SK-N-SH (cell line): ENCODE measurements around the gene BIRC5. TPM values are rescaled to one million over a fixed set of nuclear protein-coding genes. Genes with fewer than 3 reads are reported as not detected.
A peak's percentile ranks its signal among the peaks of the same experiment; 100 is the strongest.

Experiments used
- CTCF ChIA-PET: fragments of 300-600, 350-600 bp; formaldehyde crosslinking; extraction: SDS; loops from one replicate; lab custom pipeline; 2021; lab: Yijun Ruan, JAX
- POLR2A ChIA-PET: fragments of 350-600 bp; sonication (Branson Sonifier 250); formaldehyde crosslinking; extraction: SDS; loops from one replicate; lab custom pipeline; 2020; ENCODE audit warnings: antibody characterized with exemption, inconsistent platforms; lab: Yijun Ruan, JAX
- DNase-seq: peaks from one replicate; pipeline ENCODE4 v3.0.0; 2012
- H2AFZ ChIP-seq: fragments of 200-600 bp; sonication (generic); 2 replicates; pipeline ENCODE4 v1.8.1; 2016; ENCODE audit warnings: antibody characterized with exemption, mild to moderate bottlenecking, low read depth
- H3F3A ChIP-seq: fragments of 200-600 bp; sonication (generic); replicated peaks from 2 replicates; pipeline ENCODE3; 2016; ENCODE audit warnings: antibody characterized with exemption, mild to moderate bottlenecking; ENCODE audit not compliant: insufficient read depth
- H3K27ac ChIP-seq, 2 experiments: fragments of 200-500 bp in 1 of 2; fragments of 200-600 bp in 1 of 2; sonication (Bioruptor generic) in 1 of 2; sonication (generic), shearing (Covaris generic) in 1 of 2; 2 replicates each; pipeline versions ENCODE4 v1.5.1 to v1.6.1; 2014 to 2016; ENCODE audit warnings: low read depth in 2 of 2, inconsistent platforms in 1 of 2, low read length in 1 of 2, mild to moderate bottlenecking in 1 of 2, mixed read lengths in 1 of 2
- H3K27me3 ChIP-seq: fragments of 200-600 bp; sonication (generic), shearing (Covaris generic); 2 replicates; pipeline ENCODE4 v1.6.1; 2016; ENCODE audit warnings: mixed run types; ENCODE audit not compliant: insufficient read depth
- H3K36me3 ChIP-seq, 2 experiments: fragments of 200-500 bp in 1 of 2; fragments of 200-600 bp in 1 of 2; sonication (Bioruptor generic) in 1 of 2; sonication (generic) in 1 of 2; replicated peaks in 1 of 2; 2 replicates each; pipeline versions ENCODE3 to v1.5.1; 2014 to 2016; ENCODE audit warnings: low read length in 1 of 2, mild to moderate bottlenecking in 1 of 2; ENCODE audit not compliant: insufficient read depth in 2 of 2, control insufficient read depth in 1 of 2
- H3K4me1 ChIP-seq, 2 experiments: fragments of 200-500 bp in 1 of 2; fragments of 200-600 bp in 1 of 2; sonication (Bioruptor generic) in 1 of 2; sonication (generic), shearing (Covaris generic) in 1 of 2; 2 replicates each; pipeline versions ENCODE4 v1.5.1 to v1.6.1; 2014 to 2016; ENCODE audit warnings: low read depth in 1 of 2, low read length in 1 of 2, mixed run types in 1 of 2; ENCODE audit not compliant: insufficient read depth in 2 of 2, control insufficient read depth in 1 of 2
- H3K4me2 ChIP-seq: fragments of 200-600 bp; sonication (generic), shearing (Covaris generic); 2 replicates; pipeline ENCODE4 v1.6.1; 2017; ENCODE audit warnings: mixed run types
- H3K4me3 ChIP-seq, 2 experiments: fragments of 200-500 bp in 1 of 2; fragments of 200-600 bp in 1 of 2; sonication (Bioruptor generic) in 1 of 2; sonication (generic), shearing (Covaris generic) in 1 of 2; 2 replicates each; pipeline versions ENCODE4 v1.5.1 to v1.8.1; 2014 to 2016; ENCODE audit warnings: low read depth in 2 of 2, inconsistent platforms in 1 of 2, low read length in 1 of 2, mild to moderate bottlenecking in 1 of 2, mixed read lengths in 1 of 2, moderate library complexity in 1 of 2
- H3K79me2 ChIP-seq: fragments of 200-600 bp; sonication (generic); 2 replicates; pipeline ENCODE4 v1.8.1; 2017; ENCODE audit warnings: mild to moderate bottlenecking; ENCODE audit not compliant: insufficient read depth
- H3K9ac ChIP-seq: fragments of 200-600 bp; sonication (generic); 2 replicates; pipeline ENCODE4 v1.6.1; 2017; ENCODE audit warnings: mixed run types
- H3K9me2 ChIP-seq: fragments of 200-600 bp; sonication (generic); 2 replicates; pipeline ENCODE4 v1.6.1; 2017; ENCODE audit warnings: mixed run types
- H3K9me3 ChIP-seq: fragments of 200-600 bp; sonication (generic); 2 replicates; pipeline ENCODE4 v1.6.1; 2017; ENCODE audit warnings: mixed run types, mild to moderate bottlenecking, moderate library complexity
- H4K20me1 ChIP-seq: fragments of 200-600 bp; sonication (generic); 2 replicates; pipeline ENCODE4 v1.6.1; 2017; ENCODE audit warnings: mild to moderate bottlenecking, mixed run types; ENCODE audit not compliant: insufficient read depth
- CHD2 ChIP-seq: fragments of 150-350 bp; IDR thresholded peaks from 2 replicates; pipeline ENCODE4 v1.6.1; 2018; ENCODE audit warnings: low read length; ENCODE audit not compliant: partially characterized antibody
- EP300 ChIP-seq, 2 experiments: IDR thresholded peaks; 2 replicates each; pipeline versions ENCODE4 v1.4.0 to v1.6.1; 2012; ENCODE audit warnings: borderline replicate concordance in 1 of 2, low read depth in 1 of 2, low read length in 1 of 2
- EZH2phosphoT487 ChIP-seq: fragments of 200-600 bp; sonication (generic); IDR thresholded peaks from 2 replicates; pipeline ENCODE4 v1.6.1; 2017; ENCODE audit warnings: low read depth, mixed run types, mild to moderate bottlenecking, antibody characterized with exemption, moderate library complexity, borderline replicate concordance
- FOXJ3 ChIP-seq: sonication (generic); formaldehyde crosslinking; IDR thresholded peaks from 2 replicates; pipeline ENCODE4 v1.5.1; 2020; ENCODE audit warnings: mild to moderate bottlenecking, missing genetic modification reagents
- FOXM1 ChIP-seq: IDR thresholded peaks from 2 replicates; pipeline ENCODE4 v1.4.0; 2012; ENCODE audit warnings: low read depth, mild to moderate bottlenecking
- GABPA ChIP-seq: IDR thresholded peaks from 2 replicates; pipeline ENCODE4 v1.4.0; 2012; ENCODE audit warnings: low read depth, mild to moderate bottlenecking
- IRF3 ChIP-seq: fragments of 150-350 bp; IDR thresholded peaks from 2 replicates; pipeline ENCODE4 v1.6.1; 2016; ENCODE audit warnings: mild to moderate bottlenecking, low read depth, low read length
- JUND ChIP-seq: IDR thresholded peaks from 2 replicates; pipeline ENCODE4 v1.4.0; 2012
- MAX ChIP-seq: IDR thresholded peaks from 2 replicates; pipeline ENCODE4 v1.4.0; 2012; ENCODE audit warnings: low read depth
- MXI1 ChIP-seq: IDR thresholded peaks from 2 replicates; pipeline ENCODE4 v1.6.1; 2012; ENCODE audit warnings: mild to moderate bottlenecking, low read depth, low read length, improper control_type of control experiment
- NFIC ChIP-seq: IDR thresholded peaks from 2 replicates; pipeline ENCODE4 v1.4.0; 2012; ENCODE audit warnings: borderline replicate concordance
- PBX3 ChIP-seq: IDR thresholded peaks from 2 replicates; pipeline ENCODE4; 2012
- SIN3A ChIP-seq: IDR thresholded peaks from 2 replicates; pipeline ENCODE4 v1.6.1; 2012; ENCODE audit warnings: low read depth, mild to moderate bottlenecking, low read length, moderate library complexity, borderline replicate concordance
- TAF1 ChIP-seq: IDR thresholded peaks from 2 replicates; pipeline ENCODE4 v1.6.1; 2012; ENCODE audit warnings: low read depth, mild to moderate bottlenecking, low read length, moderate library complexity, borderline replicate concordance
- TCF12 ChIP-seq: IDR thresholded peaks from 2 replicates; pipeline ENCODE4 v1.4.0; 2012
- USF1 ChIP-seq: IDR thresholded peaks from 2 replicates; pipeline ENCODE4 v1.4.0; 2012; ENCODE audit warnings: low read depth, borderline replicate concordance
- USF2 ChIP-seq: fragments of 150-350 bp; IDR thresholded peaks from 2 replicates; pipeline ENCODE4 v1.6.1; 2017; ENCODE audit warnings: antibody characterized with exemption, low read length, low read depth, borderline replicate concordance
- YY1 ChIP-seq: IDR thresholded peaks from 2 replicates; pipeline ENCODE4 v1.4.0; 2012; ENCODE audit warnings: low read depth, mild to moderate bottlenecking
- WGBS: methylation state at CpG from one replicate; pipeline ENCODE4 v1.1.6; 2017; ENCODE audit warnings: low lambda C conversion rate; 5-methylcytosine and 5-hydroxymethylcytosine counted together
- polyA plus RNA-seq, 3 experiments: library from polyadenylated mRNA; depleted of rRNA; stranded (reverse); fragments of >200 nt; gene quantifications; 2 replicates each; pipeline ENCODE4 v1.2.3, GENCODE V29; 2012

The BIRC5 gene
- polyA plus RNA-seq, 1 of the 3 experiments (the other 2 are of a cell fraction): 31.4 TPM

GRCh38 chr17:78266771-78267170 lies 52.7 kb downstream of the BIRC5 start:
- H3K9me3 ChIP-seq: no peaks in the 10 kb centered on the region
- DNase-seq: peak; percentile 51
- 95% methylated on average over 9 of the region's 9 CpGs for WGBS
- H3K36me3 ChIP-seq: no peaks in the 10 kb centered on the region
- no peaks in the 10 kb centered on the region for H3K79me2 ChIP-seq
- H3K27ac ChIP-seq: peak overlapping the region in 1 of 2 experiments; percentile 91; a peak in 2 of 4 replicates
- CTCF ChIA-PET: interaction anchor here (1.2 to 6.7 kb wide), 3 partner anchors 15 to 155 kb away, joined by 4 to 60 read pairs (median 6); no protein-coding TSS in a partner anchor
- TF ChIP-seq PBX3 (no peak), USF1 (no peak), IRF3 (no peak), SIN3A (no peak), MAX (no peak), MXI1 (no peak), EP300 (IDR thresholded peaks at IDR 0.05; ENCODE audit: borderline replicate concordance in 1 of 2, low read depth in 1 of 2, low read length in 1 of 2) (no peak), CHD2 (no peak), JUND (no peak), TCF12 (no peak), GABPA (no peak), FOXM1 (no peak), NFIC (no peak), FOXJ3 (CRISPR knock-in tag) (no peak), USF2 (no peak), EZH2phosphoT487 (no peak), TAF1 (no peak), YY1 (no peak)
- TF ChIP-seq, all 33 proteins: peak for 0
- no peak overlapping the region for H2AFZ ChIP-seq
- no peak overlapping the region for H3K4me3 ChIP-seq
- no peaks in the 10 kb centered on the region for H3K27me3 ChIP-seq
- H3K4me1 ChIP-seq: peaks cover 0 to 75% of the 10 kb centered on the region in 2 experiments; a peak in 2 of 4 replicates
- H4K20me1 ChIP-seq: no peaks in the 10 kb centered on the region
- H3K4me2 ChIP-seq: no peak overlapping the region
- H3K9me2 ChIP-seq: no peaks in the 10 kb centered on the region
- no peaks in the 10 kb centered on the region for H3F3A ChIP-seq
- H3K9ac ChIP-seq: no peak overlapping the region
- POLR2A ChIA-PET: interaction anchor here (1.0 to 1.4 kb wide), 2 partner anchors 8 to 10 kb away, joined by 3 read pairs; no protein-coding TSS in a partner anchor
